RWPE2 (cell line): ENCODE data around the gene NT5C1B.
A peak's percentile ranks its signal among the peaks of the same experiment; 100 is the strongest.
"Not testable (repeated sequence)": the region's sequence is repeated elsewhere in the genome, so short reads cannot be mapped to it uniquely, and the experiment has no call there.

ENCODE experiments used
- ATAC-seq: fragments of 200-7000 bp; cut with Tn5 transposase; 3 replicates; pipeline ENCODE4 v1.9.1; 2021; ENCODE audit warnings: low read depth
- DNase-seq: peaks from one replicate; pipeline ENCODE4 v3.0.0-alpha.2; 2020; ENCODE audit warnings: low spot score
- H3K27ac ChIP-seq: fragments of 450-650 bp; 2 replicates; pipeline ENCODE4 v1.5.1; 2017; ENCODE audit warnings: mild to moderate bottlenecking; ENCODE audit not compliant: poor library complexity, severe bottlenecking
- H3K27me3 ChIP-seq: fragments of 250-450 bp; sonication (Bioruptor Pico); 2 replicates; pipeline ENCODE4 v1.5.1; 2021; ENCODE audit warnings: mild to moderate bottlenecking, moderate library complexity; ENCODE audit not compliant: insufficient read depth, poor library complexity, severe bottlenecking
- H3K36me3 ChIP-seq: fragments of 250-450 bp; sonication (Bioruptor Pico); 2 replicates; pipeline ENCODE4 v1.5.1; 2020; ENCODE audit warnings: low read depth, mild to moderate bottlenecking, moderate library complexity
- H3K4me1 ChIP-seq: fragments of 250-450 bp; sonication (Bioruptor Pico); 2 replicates; pipeline ENCODE4 v1.5.1; 2021; ENCODE audit warnings: mild to moderate bottlenecking, moderate library complexity; ENCODE audit not compliant: insufficient read depth, poor library complexity, severe bottlenecking
- H3K4me3 ChIP-seq: fragments of 250-450 bp; sonication (Bioruptor Pico); 2 replicates; pipeline ENCODE4 v1.5.1; 2021; ENCODE audit warnings: mild to moderate bottlenecking, moderate library complexity; ENCODE audit not compliant: severe bottlenecking
- H3K9me3 ChIP-seq: fragments of 250-450 bp; sonication (Bioruptor Pico); 2 replicates; pipeline ENCODE4 v1.5.1; 2021; ENCODE audit warnings: mild to moderate bottlenecking, moderate library complexity; ENCODE audit not compliant: severe bottlenecking
- TF ChIP-seq, protein P1 (sequence below): fragments of 450-650 bp; IDR thresholded peaks from one replicate; pipeline ENCODE4 v1.5.1; 2017; ENCODE audit warnings: mild to moderate bottlenecking, moderate library complexity; ENCODE audit not compliant: poor library complexity, severe bottlenecking

The NT5C1B gene

GRCh38 chr2:18589354-18589753 is at the start of gene NT5C1B:
TSS of gene NT5C1B (minus strand) at chr2:18589569. CDS start at chr2:18589468, 101 bp downstream.
- no peak for DNase-seq
- peaks cover 9% of the 10 kb centered on the region for H3K4me1 ChIP-seq
- H3K36me3 ChIP-seq: no peaks in the 10 kb centered on the region; the same call in 1 of the 2 replicates
- H3K9me3 ChIP-seq: no peaks in the 10 kb centered on the region
- ATAC-seq: peak; percentile 23; the same call in 1 of the 3 replicates
- H3K4me3 ChIP-seq: no peak within 1 kb of the TSS
- no peaks in the 10 kb centered on the region for H3K27me3 ChIP-seq
- H3K27ac ChIP-seq: peak within 1 kb of the TSS; percentile 43
- TF ChIP-seq, protein P1, sequence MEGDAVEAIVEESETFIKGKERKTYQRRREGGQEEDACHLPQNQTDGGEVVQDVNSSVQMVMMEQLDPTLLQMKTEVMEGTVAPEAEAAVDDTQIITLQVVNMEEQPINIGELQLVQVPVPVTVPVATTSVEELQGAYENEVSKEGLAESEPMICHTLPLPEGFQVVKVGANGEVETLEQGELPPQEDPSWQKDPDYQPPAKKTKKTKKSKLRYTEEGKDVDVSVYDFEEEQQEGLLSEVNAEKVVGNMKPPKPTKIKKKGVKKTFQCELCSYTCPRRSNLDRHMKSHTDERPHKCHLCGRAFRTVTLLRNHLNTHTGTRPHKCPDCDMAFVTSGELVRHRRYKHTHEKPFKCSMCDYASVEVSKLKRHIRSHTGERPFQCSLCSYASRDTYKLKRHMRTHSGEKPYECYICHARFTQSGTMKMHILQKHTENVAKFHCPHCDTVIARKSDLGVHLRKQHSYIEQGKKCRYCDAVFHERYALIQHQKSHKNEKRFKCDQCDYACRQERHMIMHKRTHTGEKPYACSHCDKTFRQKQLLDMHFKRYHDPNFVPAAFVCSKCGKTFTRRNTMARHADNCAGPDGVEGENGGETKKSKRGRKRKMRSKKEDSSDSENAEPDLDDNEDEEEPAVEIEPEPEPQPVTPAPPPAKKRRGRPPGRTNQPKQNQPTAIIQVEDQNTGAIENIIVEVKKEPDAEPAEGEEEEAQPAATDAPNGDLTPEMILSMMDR: no peak

DNA sequence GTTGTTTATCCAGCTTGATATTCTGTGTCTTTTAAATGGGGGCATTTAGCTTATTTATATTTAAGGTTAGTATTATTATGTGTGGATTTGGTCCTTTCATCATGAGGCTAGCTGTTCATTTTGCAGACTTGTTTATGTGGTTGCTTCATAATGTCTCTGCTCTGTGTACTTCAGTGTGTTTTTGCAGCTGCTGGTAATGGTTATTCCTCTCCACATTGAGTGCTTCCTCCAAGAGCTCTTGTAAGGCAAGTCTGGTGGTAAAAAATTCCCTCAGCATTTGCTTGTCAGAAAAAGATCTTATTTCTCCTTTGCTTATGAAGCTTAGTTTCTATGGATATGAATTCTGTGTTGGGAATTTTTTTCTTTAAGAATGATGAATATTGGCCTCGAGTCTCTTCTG is 47.8 kb upstream of the NT5C1B start:
- Histone ChIP-seq H3K9me3 (peaks cover 16% of the 10 kb centered on the region), H3K4me3 (no peak overlapping the region), H3K36me3 (no peaks in the 10 kb centered on the region), H3K27ac (no peak overlapping the region), H3K4me1 (no peaks in the 10 kb centered on the region), H3K27me3 (no peaks in the 10 kb centered on the region)
- TF ChIP-seq, protein P1: no peak
- ATAC-seq: no peak
- DNase-seq: no peak

DNA sequence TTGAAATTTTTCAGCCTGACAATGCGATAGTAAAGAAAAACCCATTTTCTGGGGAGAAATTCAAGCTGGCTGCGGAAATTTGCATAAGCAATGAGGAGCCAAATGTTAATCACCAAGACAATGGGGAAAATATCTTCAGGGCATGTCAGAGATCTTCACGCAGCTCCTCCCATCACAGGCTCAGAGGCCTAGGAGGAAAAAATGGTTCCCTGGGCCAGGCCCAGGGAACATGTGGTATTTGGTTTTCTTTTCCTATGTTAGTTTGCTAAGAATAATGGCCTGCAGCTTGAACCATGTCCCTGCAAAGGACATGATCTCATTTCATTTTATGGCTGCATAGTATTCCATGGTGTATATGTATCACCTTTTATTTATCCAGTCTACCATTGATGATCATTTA is 43.3 kb upstream of the NT5C1B start:
- not testable (repeated sequence) for H3K27me3 ChIP-seq, DNase-seq, H3K36me3 ChIP-seq, H3K27ac ChIP-seq, H3K4me3 ChIP-seq, ATAC-seq
- H3K4me1 ChIP-seq: peaks cover 18% of the 10 kb centered on the region
- H3K9me3 ChIP-seq: peaks cover 16% of the 10 kb centered on the region

- peaks cover 11% of the 10 kb centered on the region for H3K9me3 ChIP-seq
- no peak for DNase-seq
- peaks cover 35% of the 10 kb centered on the region for H3K4me1 ChIP-seq
- no peaks in the 10 kb centered on the region for H3K36me3 ChIP-seq
- peak overlapping the region; percentile 100 for H3K27ac ChIP-seq
- no peaks in the 10 kb centered on the region for H3K27me3 ChIP-seq
- ATAC-seq: no peak
- TF ChIP-seq, protein P1: no peak
- H3K4me3 ChIP-seq: no peak overlapping the region
Measured at GRCh38 chr2:18630941-18631340, 41.6 kb upstream of the NT5C1B start.

GRCh38 chr2:18630541-18630940 is 41.2 kb upstream of the NT5C1B start:
- Histone ChIP-seq H3K4me3 (no peak overlapping the region), H3K9me3 (peaks cover 11% of the 10 kb centered on the region), H3K36me3 (no peaks in the 10 kb centered on the region), H3K27ac (peak overlapping the region; percentile 100), H3K27me3 (no peaks in the 10 kb centered on the region), H3K4me1 (peaks cover 39% of the 10 kb centered on the region)
- DNase-seq (no peak), ATAC-seq (peak; percentile 39)
- TF ChIP-seq, protein P1: no peak
